Keratinocyte (primary cell): Measurements from ENCODE around the gene MCCD1. TPM values are rescaled to one million over a fixed set of nuclear protein-coding genes. Genes with fewer than 3 reads are reported as not detected.

Source experiments
- DNase-seq: peaks from one replicate; pipeline ENCODE4 v3.0.0-alpha.2; 2011; ENCODE audit warnings: low read depth, missing footprints, low spot score
- FAIRE-seq: peaks from 2 replicates; lab custom pipeline; 2011; peaks lifted over from hg19 to GRCh38; lab: Jason Lieb, UNC
- H2AFZ ChIP-seq: 2 replicates; pipeline ENCODE4 v1.6.0; 2012; ENCODE audit warnings: low read length, control low read depth, inconsistent platforms; ENCODE audit not compliant: control insufficient read depth
- H3K27ac ChIP-seq: 2 replicates; pipeline ENCODE4 v1.5.1; 2011; ENCODE audit warnings: low read length; ENCODE audit not compliant: control insufficient read depth, insufficient read depth
- H3K27me3 ChIP-seq: 3 replicates; pipeline ENCODE4 v1.6.0; 2011; ENCODE audit warnings: low read length; ENCODE audit not compliant: control insufficient read depth, insufficient read depth; ENCODE audit errors: extremely low read depth
- H3K36me3 ChIP-seq, 2 experiments: 2 replicates in 1 of 2; 3 replicates in 1 of 2; pipeline ENCODE4 v1.5.1; 2011; ENCODE audit warnings: low read length in 2 of 2, mild to moderate bottlenecking in 1 of 2; ENCODE audit not compliant: control insufficient read depth in 2 of 2, insufficient read depth in 2 of 2; ENCODE audit errors: extremely low read depth in 1 of 2
- H3K4me1 ChIP-seq: 3 replicates; pipeline ENCODE4 v1.5.1; 2011; ENCODE audit warnings: low read length; ENCODE audit not compliant: control insufficient read depth, insufficient read depth; ENCODE audit errors: extremely low read depth
- H3K4me2 ChIP-seq: 3 replicates; pipeline ENCODE4 v1.6.0; 2011; ENCODE audit warnings: low read depth, low read length; ENCODE audit not compliant: control insufficient read depth, insufficient read depth; ENCODE audit errors: extremely low read depth
- H3K4me3 ChIP-seq, 3 experiments: fragments of 200-600 bp in 1 of 3; sonication (generic) in 1 of 3; 2 replicates in 2 of 3; 3 replicates in 1 of 3; pipeline ENCODE4 v1.5.1; 2011 to 2016; ENCODE audit warnings: low read length in 3 of 3, mild to moderate bottlenecking in 3 of 3, control low read depth in 2 of 3, inconsistent platforms in 1 of 3, low read depth in 1 of 3, mixed read lengths in 1 of 3, mixed run types in 1 of 3, moderate library complexity in 1 of 3; ENCODE audit not compliant: control insufficient read depth in 2 of 3, insufficient read depth in 2 of 3; ENCODE audit errors: extremely low read depth in 1 of 3
- H3K79me2 ChIP-seq: 2 replicates; pipeline ENCODE4 v1.6.0; 2012; ENCODE audit warnings: low read length; ENCODE audit not compliant: control insufficient read depth, insufficient read depth
- H3K9ac ChIP-seq: 3 replicates; pipeline ENCODE4 v1.6.0; 2011; ENCODE audit warnings: low read length; ENCODE audit not compliant: control insufficient read depth, insufficient read depth; ENCODE audit errors: extremely low read depth
- H3K9me1 ChIP-seq: 3 replicates; pipeline ENCODE4 v1.6.0; 2011; ENCODE audit warnings: low read length; ENCODE audit not compliant: control insufficient read depth, insufficient read depth; ENCODE audit errors: extremely low read depth
- H3K9me3 ChIP-seq: 2 replicates; pipeline ENCODE4 v1.5.1; 2012; ENCODE audit warnings: low read depth, low read length; ENCODE audit not compliant: control insufficient read depth
- H4K20me1 ChIP-seq: 3 replicates; pipeline ENCODE4 v1.6.0; 2011; ENCODE audit warnings: low read length; ENCODE audit not compliant: control insufficient read depth, insufficient read depth; ENCODE audit errors: extremely low read depth
- CTCF ChIP-seq, 3 experiments: IDR thresholded peaks in 1 of 3; conservative IDR thresholded peaks in 1 of 3; optimal IDR thresholded peaks in 1 of 3; 2 replicates in 2 of 3; 3 replicates in 1 of 3; pipeline versions ENCODE3 to v1.5.1; 2011; ENCODE audit warnings: low read length in 3 of 3, mild to moderate bottlenecking in 3 of 3, moderate library complexity in 2 of 3, control low read depth in 1 of 3, inconsistent platforms in 1 of 3; ENCODE audit not compliant: insufficient read depth in 2 of 3; ENCODE audit errors: extremely low read depth in 1 of 3
- EZH2 ChIP-seq: IDR thresholded peaks from one replicate; pipeline ENCODE4 v1.6.1; 2012; ENCODE audit warnings: inconsistent platforms, mild to moderate bottlenecking, low read length, moderate library complexity
- dilution Hi-C: fragments of 300-500 bp; cut with MboI; formaldehyde crosslinking; loops from one replicate; pipeline ENCODE4 v1.7.0; 2020; ENCODE audit warnings: low sequenced_read_pairs; ENCODE audit not compliant: extremely low pct_ligation_motif_present
- polyA plus RNA-seq, 5 experiments: library from polyadenylated mRNA; depleted of rRNA in 3 of 5; stranded (reverse) in 3 of 5; stranded (forward) in 1 of 5; unstranded in 1 of 5; fragments of >200 nt; gene quantifications; 1 replicate in 1 of 5; 2 replicates in 3 of 5; 3 replicates in 1 of 5; pipeline versions ENCODE4 v1.2.1 to v1.2.3, GENCODE V29; 2011 to 2012; ENCODE audit warnings: missing spikeins in 2 of 5, low read depth in 1 of 5, low replicate concordance in 1 of 5

Gene MCCD1
- polyA plus RNA-seq, 1 donor (not counting 4 experiments of a cell fraction or from before 2014, with no cell fraction given) = not detected

GRCh38 chr6:31538805-31539400 lies 10.1 kb downstream of the MCCD1 start:
- peaks cover 43% of the 10 kb centered on the region for H4K20me1 ChIP-seq
- peak overlapping the region; percentile 49 for H3K9ac ChIP-seq
- no peak for FAIRE-seq

DNA sequence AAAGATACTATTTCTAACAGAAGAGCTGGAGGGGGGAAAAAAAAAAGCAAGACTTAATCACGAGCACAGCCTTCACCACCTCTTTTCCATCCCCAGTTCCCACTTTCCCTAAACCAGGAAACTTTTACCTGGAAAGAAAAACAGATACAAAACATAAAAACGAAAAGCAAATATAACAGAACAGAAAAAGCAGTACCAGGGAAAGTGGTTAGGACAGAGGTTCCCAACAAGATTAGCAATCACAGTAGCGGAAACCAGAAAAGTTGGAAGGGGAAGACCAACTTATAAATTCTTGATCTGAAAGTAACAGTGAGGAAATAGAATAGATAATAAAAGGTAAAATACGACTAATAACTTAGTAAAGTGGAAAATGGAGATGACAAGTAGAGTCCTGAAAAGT lies 11.9 kb downstream of the MCCD1 start:
- peak overlapping the region; percentile 98 for H3K4me2 ChIP-seq
- H2AFZ ChIP-seq = no peak overlapping the region
- no peaks in the 10 kb centered on the region for H3K27me3 ChIP-seq
- peak overlapping the region; percentile 98 for H3K27ac ChIP-seq
- peaks cover 27% of the 10 kb centered on the region for H3K4me1 ChIP-seq
- dilution Hi-C loops = no loop called here
- H3K9ac ChIP-seq = peak overlapping the region; percentile 96
- peak overlapping the region; percentile 75 to 97 (median 96) for H3K4me3 ChIP-seq
- no peaks in the 10 kb centered on the region for H3K9me3 ChIP-seq
- no peak for DNase-seq
- H4K20me1 ChIP-seq = peaks cover 36% of the 10 kb centered on the region
- no peak for FAIRE-seq
- peaks cover 62% of the 10 kb centered on the region for H3K79me2 ChIP-seq
- no peak for TF ChIP-seq CTCF (optimal IDR thresholded peaks at IDR 0.05 in 1 of 3, IDR thresholded peaks at IDR 0.05 in 1 of 3, conservative IDR thresholded peaks at IDR 0.05 in 1 of 3; ENCODE audit: extremely low read depth in 1 of 3, insufficient read depth in 2 of 3, low read length in 3 of 3)
- TF ChIP-seq EZH2 = no peak
- peaks cover 17 to 40% of the 10 kb centered on the region in 2 experiments for H3K36me3 ChIP-seq
- H3K9me1 ChIP-seq = no peaks in the 10 kb centered on the region

More at GRCh38 chr6:31538805-31539400, 10.1 kb downstream of the MCCD1 start:
- no peak for TF ChIP-seq EZH2
- no peak for TF ChIP-seq CTCF (optimal IDR thresholded peaks at IDR 0.05 in 1 of 3, IDR thresholded peaks at IDR 0.05 in 1 of 3, conservative IDR thresholded peaks at IDR 0.05 in 1 of 3; ENCODE audit: extremely low read depth in 1 of 3, insufficient read depth in 2 of 3, low read length in 3 of 3)
- Histone ChIP-seq H3K27ac (peak overlapping the region; percentile 24), H3K4me3 (peak overlapping the region in 2 of 3 experiments; percentile 41 to 97), H3K79me2 (peaks cover 77% of the 10 kb centered on the region), H3K9me1 (no peaks in the 10 kb centered on the region), H3K4me1 (peaks cover 27% of the 10 kb centered on the region), H3K27me3 (no peaks in the 10 kb centered on the region), H3K36me3 (peaks cover 32 to 57% of the 10 kb centered on the region in 2 experiments), H2AFZ (no peak overlapping the region), H3K9me3 (no peaks in the 10 kb centered on the region), H3K4me2 (peak overlapping the region; percentile 98)
- DNase-seq = no peak
- dilution Hi-C loops = no loop called here
